OCI-LY7 (cell line): ENCODE measurements around the gene ZMIZ1. TPM values are rescaled to one million over a fixed set of nuclear protein-coding genes. Genes with fewer than 3 reads are reported as not detected.

ENCODE experiments used
- BruUV-seq: library from RNA; stranded (reverse); fragments of 400-500 nt; replicated peaks from 2 replicates; lab custom pipeline; 2021; lab: Mats Ljungman, UMichigan
- CTCF ChIA-PET: fragments of 300-600 bp; sonication (Branson Sonifier 250); formaldehyde crosslinking; loops from one replicate; lab custom pipeline; 2022; ENCODE audit warnings: antibody characterized with exemption; ENCODE audit not compliant: unreplicated experiment; lab: Charles Lee
- POLR2A ChIA-PET: fragments of 300-600 bp; sonication (Branson Sonifier 250); formaldehyde crosslinking; loops from one replicate; lab custom pipeline; 2022; ENCODE audit warnings: antibody characterized with exemption; lab: Charles Lee
- DNase-seq: peaks from one replicate; pipeline ENCODE4 v3.0.0-alpha.2; 2015; ENCODE audit warnings: low spot score
- H2AFZ ChIP-seq: fragments of 200-600 bp; sonication (generic), shearing (Covaris generic); 2 replicates; pipeline ENCODE4 v1.6.1; 2014; ENCODE audit warnings: mild to moderate bottlenecking, antibody characterized with exemption, low read length, moderate library complexity
- H3K27ac ChIP-seq: fragments of 200-600 bp; sonication (generic); 2 replicates; pipeline ENCODE4 v1.5.1; 2014; ENCODE audit warnings: mixed run types, low read depth, mild to moderate bottlenecking, moderate library complexity, low read length, inconsistent platforms; ENCODE audit not compliant: poor library complexity, severe bottlenecking
- H3K36me3 ChIP-seq: fragments of 200-600 bp; sonication (generic); 2 replicates; pipeline ENCODE4 v1.6.1; 2014; ENCODE audit warnings: mild to moderate bottlenecking, antibody characterized with exemption, low read length, moderate library complexity, mixed read lengths; ENCODE audit not compliant: insufficient read depth
- H3K4me1 ChIP-seq: fragments of 200-600 bp; sonication (generic); 2 replicates; pipeline ENCODE4 v1.5.1; 2014; ENCODE audit warnings: mild to moderate bottlenecking, low read length; ENCODE audit not compliant: insufficient read depth, poor library complexity, severe bottlenecking
- H3K4me2 ChIP-seq: fragments of 200-600 bp; sonication (generic); 2 replicates; pipeline ENCODE4 v1.6.1; 2014; ENCODE audit warnings: mild to moderate bottlenecking, low read length
- H3K4me3 ChIP-seq: fragments of 200-600 bp; sonication (generic); 2 replicates; pipeline ENCODE4 v1.5.1; 2014; ENCODE audit warnings: mild to moderate bottlenecking, low read depth, low read length; ENCODE audit not compliant: poor library complexity, severe bottlenecking
- H3K79me2 ChIP-seq: fragments of 200-600 bp; sonication (generic); 2 replicates; pipeline ENCODE4 v1.6.1; 2016; ENCODE audit warnings: low read depth, mild to moderate bottlenecking, low read length, moderate library complexity, mixed read lengths; ENCODE audit not compliant: insufficient read depth
- H3K9me2 ChIP-seq: fragments of 200-600 bp; sonication (generic); 2 replicates; pipeline ENCODE4 v1.6.1; 2016; ENCODE audit warnings: mild to moderate bottlenecking, low read length, mixed read lengths; ENCODE audit not compliant: insufficient read depth
- H3K9me3 ChIP-seq: fragments of 200-600 bp; sonication (generic); 2 replicates; pipeline ENCODE4 v1.6.1; 2014; ENCODE audit warnings: mild to moderate bottlenecking, mixed run types, low read length, mixed read lengths
- H4K20me1 ChIP-seq: fragments of 200-600 bp; sonication (generic); 2 replicates; pipeline ENCODE4 v1.6.1; 2014; ENCODE audit warnings: mild to moderate bottlenecking, antibody characterized with exemption, low read length, moderate library complexity, mixed read lengths; ENCODE audit not compliant: insufficient read depth
- EZH2phosphoT487 ChIP-seq: fragments of 200-600 bp; sonication (generic); IDR thresholded peaks from 2 replicates; pipeline ENCODE4 v1.6.1; 2018; ENCODE audit warnings: low read depth, borderline replicate concordance, mild to moderate bottlenecking, mixed run types, antibody characterized with exemption, low read length, moderate library complexity, mixed read lengths
- intact Hi-C: fragments of 100-400 bp; cut with micrococcal nuclease; formaldehyde crosslinking; loops from one replicate; pipeline ENCODE4 v1.10.0; 2022; ENCODE audit not compliant: unreplicated experiment
- total RNA-seq, 2 experiments: library from RNA; depleted of rRNA in 1 of 2; stranded (reverse); fragments of >200 nt in 1 of 2; shearing (Covaris generic) in 1 of 2; gene quantifications; 2 replicates each; pipeline ENCODE4 v1.2.3, GENCODE V29; 2014 to 2022
- TF ChIP-seq, protein P1 (sequence below): fragments of 200-600 bp; sonication (generic); conservative IDR thresholded peaks from 2 replicates; pipeline ENCODE4 v1.5.1; 2014; ENCODE audit warnings: mild to moderate bottlenecking, antibody characterized with exemption, low read length, moderate library complexity, mixed read lengths

The ZMIZ1 gene
- total RNA-seq, 2 experiments from 2014 or later = 20.4 to 66.9 TPM

DNA sequence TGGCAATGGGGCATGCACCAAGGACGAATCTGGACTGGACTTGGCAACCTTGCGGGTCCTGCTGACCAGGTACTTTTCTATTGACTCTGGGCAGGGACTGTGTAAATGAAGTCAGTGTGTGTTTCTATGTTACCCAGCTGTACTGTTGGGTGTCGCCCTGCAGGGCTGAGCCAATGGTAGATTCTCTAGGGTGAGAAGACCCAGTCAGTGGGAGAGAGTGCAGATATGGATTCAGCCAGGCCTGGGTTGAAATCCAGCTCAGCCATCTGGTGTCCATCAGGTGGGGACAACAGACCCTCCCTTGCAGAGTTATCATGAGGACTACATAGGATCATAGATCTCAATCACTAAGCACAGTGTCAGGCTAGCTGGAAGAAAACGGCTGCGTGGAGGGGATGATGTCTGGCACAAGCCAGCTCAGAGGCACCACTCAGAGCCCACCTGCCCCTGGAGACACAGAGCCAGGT is 273.6 kb downstream of the ZMIZ1 start:
- H3K9me2 ChIP-seq = no peaks in the 10 kb centered on the region
- ChIA-PET CTCF (interaction anchor here (0.6 kb wide), 1 partner anchor 228 kb away, joined by 3 read pairs; no protein-coding TSS in a partner anchor), POLR2A (no interaction called here)
- H3K27ac ChIP-seq = no peak overlapping the region
- H3K4me3 ChIP-seq = no peak overlapping the region
- no peaks in the 10 kb centered on the region; the same call in 1 of the 2 replicates for H3K79me2 ChIP-seq
- no TSS peak for BruUV-seq
- H2AFZ ChIP-seq = no peak overlapping the region
- H3K4me2 ChIP-seq = no peak overlapping the region
- DNase-seq = no peak
- H3K4me1 ChIP-seq = peaks cover 20% of the 10 kb centered on the region
- H4K20me1 ChIP-seq = no peaks in the 10 kb centered on the region
- TF ChIP-seq EZH2phosphoT487 = no peak
- TF ChIP-seq, protein P1, sequence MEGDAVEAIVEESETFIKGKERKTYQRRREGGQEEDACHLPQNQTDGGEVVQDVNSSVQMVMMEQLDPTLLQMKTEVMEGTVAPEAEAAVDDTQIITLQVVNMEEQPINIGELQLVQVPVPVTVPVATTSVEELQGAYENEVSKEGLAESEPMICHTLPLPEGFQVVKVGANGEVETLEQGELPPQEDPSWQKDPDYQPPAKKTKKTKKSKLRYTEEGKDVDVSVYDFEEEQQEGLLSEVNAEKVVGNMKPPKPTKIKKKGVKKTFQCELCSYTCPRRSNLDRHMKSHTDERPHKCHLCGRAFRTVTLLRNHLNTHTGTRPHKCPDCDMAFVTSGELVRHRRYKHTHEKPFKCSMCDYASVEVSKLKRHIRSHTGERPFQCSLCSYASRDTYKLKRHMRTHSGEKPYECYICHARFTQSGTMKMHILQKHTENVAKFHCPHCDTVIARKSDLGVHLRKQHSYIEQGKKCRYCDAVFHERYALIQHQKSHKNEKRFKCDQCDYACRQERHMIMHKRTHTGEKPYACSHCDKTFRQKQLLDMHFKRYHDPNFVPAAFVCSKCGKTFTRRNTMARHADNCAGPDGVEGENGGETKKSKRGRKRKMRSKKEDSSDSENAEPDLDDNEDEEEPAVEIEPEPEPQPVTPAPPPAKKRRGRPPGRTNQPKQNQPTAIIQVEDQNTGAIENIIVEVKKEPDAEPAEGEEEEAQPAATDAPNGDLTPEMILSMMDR = no peak
- intact Hi-C loops = no loop called here
- H3K36me3 ChIP-seq = no peaks in the 10 kb centered on the region
- H3K9me3 ChIP-seq = no peaks in the 10 kb centered on the region

DNA sequence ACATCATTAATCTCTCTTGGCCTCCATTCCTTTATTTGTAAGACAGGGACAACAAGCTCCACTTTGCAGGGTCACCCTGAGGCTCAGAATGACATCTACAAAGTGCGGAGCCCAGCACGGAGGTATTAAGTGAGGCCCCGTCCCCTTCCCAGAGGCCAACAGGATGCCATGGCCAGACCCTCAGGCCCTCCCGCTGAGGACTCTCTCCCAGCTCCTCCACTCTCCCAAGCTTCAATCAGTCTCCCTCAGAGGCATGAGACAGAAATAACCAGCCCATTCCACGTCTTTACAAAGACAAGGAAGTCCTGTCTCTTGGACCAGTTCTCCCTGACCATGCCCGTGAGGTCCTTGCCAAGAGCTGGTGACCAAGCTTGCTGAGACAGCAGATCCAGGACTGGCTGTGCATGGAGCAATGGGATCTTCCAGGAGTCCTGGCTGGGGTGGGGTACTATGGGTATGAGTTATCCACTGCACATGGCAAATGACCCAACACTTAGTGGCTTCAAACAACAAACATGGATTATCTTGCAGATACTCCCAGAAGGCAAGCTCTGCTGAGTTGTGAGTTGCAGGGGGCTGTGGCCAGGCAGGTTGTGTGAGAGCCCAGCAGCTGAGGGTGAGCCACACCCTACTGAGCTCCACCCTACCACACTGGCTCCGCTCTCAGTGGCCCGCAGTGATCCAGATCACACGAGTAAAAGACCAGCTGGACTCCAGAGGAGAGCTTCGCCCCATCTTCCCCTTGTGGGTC is 274.2 kb downstream of the ZMIZ1 start:
- peaks cover 6% of the 10 kb centered on the region for H3K79me2 ChIP-seq
- H2AFZ ChIP-seq = no peak overlapping the region
- ChIA-PET CTCF (no interaction called here), POLR2A (no interaction called here)
- no TSS peak for BruUV-seq
- no peak overlapping the region for H3K4me2 ChIP-seq
- no peak for TF ChIP-seq EZH2phosphoT487
- H4K20me1 ChIP-seq = no peaks in the 10 kb centered on the region
- H3K9me3 ChIP-seq = no peaks in the 10 kb centered on the region
- H3K9me2 ChIP-seq = no peaks in the 10 kb centered on the region
- intact Hi-C loops = no loop called here
- no peaks in the 10 kb centered on the region for H3K36me3 ChIP-seq
- no peak for DNase-seq
- peaks cover 20% of the 10 kb centered on the region for H3K4me1 ChIP-seq
- H3K27ac ChIP-seq = no peak overlapping the region
- no peak overlapping the region for H3K4me3 ChIP-seq

DNA sequence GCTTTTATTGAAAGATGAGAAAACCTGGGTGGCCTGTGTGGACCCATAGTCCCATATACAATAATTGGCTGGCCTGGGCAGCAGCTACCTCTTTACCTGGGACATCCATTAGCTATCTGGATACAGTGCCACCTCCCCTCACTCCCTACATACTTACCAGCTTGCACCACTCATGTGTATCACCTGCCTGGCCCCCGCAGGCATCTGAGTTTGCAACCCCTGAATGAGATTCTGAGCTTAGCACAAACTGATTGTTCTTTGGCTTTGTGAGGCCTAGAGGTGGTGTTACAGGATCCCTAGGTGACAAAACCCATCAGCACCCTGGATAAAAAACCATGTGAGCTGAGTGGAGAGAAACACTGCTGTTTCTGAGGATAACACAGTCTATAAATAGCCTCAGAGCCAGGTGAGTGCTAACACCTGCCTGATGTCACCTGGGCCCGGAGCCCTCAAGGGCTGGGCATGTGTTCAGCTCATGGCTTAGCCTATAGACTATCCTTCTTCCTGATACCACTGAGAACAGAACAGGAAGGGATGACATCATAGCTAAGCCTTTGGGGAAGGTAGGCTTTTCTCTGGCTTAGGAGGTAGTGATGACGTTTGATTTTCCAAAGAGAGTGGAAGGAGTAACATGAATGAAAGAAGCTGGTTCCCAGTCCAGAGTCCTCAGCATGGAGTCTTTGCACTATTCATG is 275.9 kb downstream of the ZMIZ1 start:
- H4K20me1 ChIP-seq = peaks cover 13% of the 10 kb centered on the region
- ChIA-PET CTCF (interaction anchor here (0.7 to 0.9 kb wide), 4 partner anchors 10 to 96 kb away, joined by 3 to 5 read pairs (median 4); no protein-coding TSS in a partner anchor), POLR2A (interaction anchor here (0.7 to 1.6 kb wide), 3 partner anchors 13 to 102 kb away, joined by 3 to 4 read pairs (median 3); no protein-coding TSS in a partner anchor)
- no peak overlapping the region for H3K4me2 ChIP-seq
- H3K27ac ChIP-seq = no peak overlapping the region
- TF ChIP-seq, protein P1 = no peak
- TF ChIP-seq EZH2phosphoT487 = no peak
- no peak for DNase-seq
- peaks cover 16% of the 10 kb centered on the region for H3K36me3 ChIP-seq
- H3K4me3 ChIP-seq = no peak overlapping the region
- no TSS peak for BruUV-seq
- no peak overlapping the region for H2AFZ ChIP-seq
- H3K9me2 ChIP-seq = no peaks in the 10 kb centered on the region
- H3K4me1 ChIP-seq = peaks cover 30% of the 10 kb centered on the region
- intact Hi-C loops = no loop called here
- peaks cover 23% of the 10 kb centered on the region for H3K79me2 ChIP-seq
- no peaks in the 10 kb centered on the region for H3K9me3 ChIP-seq
